ENCODE measurements around the gene ADRM1.

Gene ADRM1

GRCh38 chr20:62298577-62299249, 4.1 kb upstream of the ADRM1 start:
- DNase-seq (ENCODE audit: low spot score): no peak

GRCh38 chr20:62299666-62300236, 3.0 kb upstream of the ADRM1 start:
- no peak for DNase-seq (ENCODE audit: low spot score)

DNA sequence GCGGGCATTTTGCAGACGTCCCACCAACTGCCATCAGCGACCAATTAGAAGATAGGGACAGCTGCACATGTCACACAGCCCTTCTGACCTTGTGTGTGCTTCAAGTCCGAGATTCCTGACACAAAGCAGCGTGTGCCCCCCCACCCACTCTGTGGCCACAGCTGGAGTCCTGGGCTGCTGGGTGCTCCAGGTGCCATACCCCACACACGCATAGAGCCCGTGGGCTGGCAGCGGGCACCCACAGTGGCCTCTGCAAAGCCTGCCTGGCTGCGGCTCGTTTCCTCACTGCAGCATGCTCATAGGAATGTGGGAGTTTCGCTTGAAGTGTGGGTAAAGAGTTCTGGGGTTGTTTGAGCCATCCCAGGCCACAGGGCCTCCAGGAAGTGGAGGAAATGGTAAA, 2.5 kb upstream of the ADRM1 start:
- no peak for DNase-seq (ENCODE audit: low spot score)

- no peak for DNase-seq (ENCODE audit: low spot score)
Measured at GRCh38 chr20:62301111-62301668, 1.6 kb upstream of the ADRM1 start.

DNA sequence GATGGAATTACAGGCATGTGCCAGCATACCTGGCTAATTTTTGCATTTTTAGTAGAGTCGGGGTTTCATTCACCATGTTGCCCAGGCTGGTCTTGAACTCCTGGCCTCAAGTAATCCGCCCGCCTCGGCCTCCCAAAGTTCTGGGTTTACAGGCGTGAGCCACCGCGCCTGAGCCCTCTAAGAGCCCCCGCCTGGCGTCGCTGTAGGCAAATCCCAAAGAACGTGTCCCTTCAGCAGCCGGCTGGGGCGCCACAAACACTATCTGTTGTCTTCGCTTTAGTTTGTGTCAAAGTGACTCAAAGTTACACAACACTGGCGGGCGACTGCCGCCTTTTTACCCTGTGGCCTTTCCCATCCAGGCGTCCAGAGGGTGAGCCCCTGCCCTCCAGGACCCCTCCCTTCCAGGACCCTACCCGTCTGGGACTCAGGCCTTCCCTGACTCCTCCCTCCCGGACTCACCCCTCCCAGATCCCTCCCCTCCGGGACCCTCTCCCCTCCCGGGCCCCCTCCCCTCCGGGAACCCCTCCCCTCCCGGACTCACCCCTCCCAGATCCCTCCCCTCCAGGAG, 940 bp upstream of the ADRM1 start:
- peak; percentile 99 for DNase-seq (ENCODE audit: low spot score)

GRCh38 chr20:62303062-62303339, 204 bp downstream of the ADRM1 start:
- DNase-seq (ENCODE audit: low spot score): no peak

DNA sequence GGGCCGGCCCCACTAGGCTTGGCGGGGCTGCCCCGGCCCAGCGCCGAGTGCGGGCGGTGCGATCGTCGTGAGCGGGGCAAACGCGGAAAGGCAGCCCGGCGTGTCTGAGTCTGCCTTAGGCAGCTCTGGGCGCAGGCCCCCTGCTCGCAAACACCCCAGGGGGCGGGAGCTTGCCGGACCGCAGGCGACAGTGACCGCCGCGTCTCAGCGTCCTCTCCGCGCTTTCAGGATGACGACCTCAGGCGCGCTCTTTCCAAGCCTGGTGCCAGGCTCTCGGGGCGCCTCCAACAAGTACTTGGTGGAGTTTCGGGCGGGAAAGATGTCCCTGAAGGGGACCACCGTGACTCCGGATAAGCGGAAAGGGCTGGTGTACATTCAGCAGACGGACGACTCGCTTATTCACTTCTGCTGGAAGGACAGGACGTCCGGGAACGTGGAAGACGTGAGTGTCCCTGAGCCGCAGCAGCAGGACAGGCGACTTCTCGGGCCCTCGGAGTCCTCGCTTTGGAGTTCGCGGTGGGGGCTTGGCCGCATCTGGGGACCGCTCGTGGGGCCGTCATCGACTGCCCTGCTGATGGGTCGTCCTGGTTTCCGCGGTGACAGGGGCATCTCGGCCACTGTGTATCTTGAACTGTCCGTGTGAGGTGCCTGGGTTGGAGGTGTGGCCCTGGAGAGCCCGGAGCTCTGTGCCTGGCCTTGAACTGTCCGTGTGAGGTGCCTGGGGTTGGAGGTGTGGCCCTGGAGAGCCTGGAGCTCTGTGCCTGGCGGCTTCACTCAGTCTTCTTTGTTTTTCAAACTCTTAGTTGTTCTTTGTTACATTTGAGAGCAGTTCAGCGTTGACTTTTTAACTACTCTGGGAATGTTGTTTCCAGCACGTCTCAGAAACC, 786 bp downstream of the ADRM1 start:
- DNase-seq (ENCODE audit: low spot score): peak; percentile 61

- DNase-seq (ENCODE audit: low spot score): no peak
Measured at GRCh38 chr20:62304331-62305148, 1.7 kb downstream of the ADRM1 start.

GRCh38 chr20:62305149-62305764, 2.5 kb downstream of the ADRM1 start:
- DNase-seq (ENCODE audit: low spot score): peak; percentile 66

- DNase-seq (ENCODE audit: low spot score): no peak
Measured at GRCh38 chr20:62305765-62306413, 3.1 kb downstream of the ADRM1 start.

GRCh38 chr20:62306414-62307187, 3.8 kb downstream of the ADRM1 start:
- DNase-seq (ENCODE audit: low spot score): no peak

GRCh38 chr20:62307226-62308101, 4.7 kb downstream of the ADRM1 start:
- DNase-seq (ENCODE audit: low spot score): no peak

GRCh38 chr20:62308102-62308822, 5.5 kb downstream of the ADRM1 start:
- no peak for DNase-seq (ENCODE audit: low spot score)

DNA sequence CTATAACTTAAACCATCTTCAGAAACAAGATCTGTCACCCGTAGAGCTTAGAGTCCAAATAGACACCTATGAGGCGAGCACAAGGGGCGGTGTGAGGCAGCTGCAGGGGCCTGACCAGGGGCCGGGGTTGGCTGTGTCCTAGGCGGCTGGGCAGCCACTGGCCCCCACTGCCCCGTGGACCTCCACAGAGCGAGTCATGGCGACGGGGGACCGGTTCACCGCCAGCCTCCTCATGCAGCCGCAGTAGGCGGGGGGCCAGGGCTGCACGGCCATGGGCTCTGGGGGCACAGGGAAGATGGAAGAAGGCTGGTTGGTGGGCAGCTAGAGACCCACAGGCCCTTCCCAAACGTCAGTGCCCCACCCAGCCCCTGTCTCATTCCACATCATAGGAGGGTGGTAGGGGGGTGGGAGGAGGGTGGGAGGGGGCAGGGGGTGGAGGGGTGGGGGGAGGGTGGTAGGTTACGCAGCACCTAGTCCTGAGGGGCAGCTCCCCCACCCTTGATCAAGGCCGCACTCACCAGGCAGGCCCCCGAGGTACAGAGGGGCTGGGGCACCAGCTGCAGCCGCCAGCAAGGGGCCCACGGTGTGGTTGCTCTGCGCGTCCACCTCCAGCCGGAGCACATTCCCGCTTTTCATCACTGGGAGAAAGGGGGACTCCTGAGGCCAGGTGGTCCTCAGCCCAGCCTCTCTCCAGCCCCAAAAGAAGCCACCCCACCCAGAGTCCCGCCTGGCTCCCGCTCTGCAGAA, 6.6 kb downstream of the ADRM1 start:
- DNase-seq (ENCODE audit: low spot score): no peak

DNA sequence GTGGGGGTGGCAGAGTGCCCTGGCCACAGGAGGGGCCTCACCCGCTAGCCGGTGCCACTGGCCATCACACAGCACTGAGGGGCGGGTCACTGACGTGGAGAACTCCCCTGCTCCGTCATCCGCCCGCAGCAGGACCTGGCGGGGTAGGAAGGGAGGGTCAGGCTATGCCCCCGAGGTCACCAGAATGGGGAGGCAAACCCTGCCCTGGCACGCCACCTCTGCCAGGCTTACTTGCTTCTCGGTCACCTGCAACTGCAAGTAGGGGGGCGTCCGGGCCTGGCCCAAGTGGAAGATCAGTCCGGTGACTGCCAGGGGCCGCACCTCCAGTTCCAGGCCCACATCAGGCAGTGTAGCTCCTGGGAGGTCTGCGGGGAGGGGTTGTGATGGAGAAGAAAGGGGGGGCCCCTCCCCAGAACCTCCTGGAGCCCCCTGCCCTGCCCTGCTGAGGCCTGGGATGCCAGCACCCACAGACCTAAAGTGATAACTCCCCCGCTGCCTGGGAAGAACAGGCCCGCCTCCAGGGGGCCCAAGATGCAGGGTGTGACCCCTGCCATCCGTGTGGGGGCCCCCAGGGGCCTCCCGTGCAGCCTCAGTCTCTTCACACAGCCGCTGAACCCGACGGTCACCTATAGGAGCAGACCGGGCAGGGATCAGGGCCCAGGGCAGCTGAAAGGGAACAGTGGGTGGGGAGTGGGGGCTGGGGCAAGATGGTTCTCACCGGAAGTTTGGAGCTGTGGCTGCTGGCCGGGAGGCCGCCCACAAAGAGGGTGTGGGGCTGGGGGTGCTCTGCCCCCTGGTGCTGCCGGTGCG, 7.4 kb downstream of the ADRM1 start:
- no peak for DNase-seq (ENCODE audit: low spot score)

DNA sequence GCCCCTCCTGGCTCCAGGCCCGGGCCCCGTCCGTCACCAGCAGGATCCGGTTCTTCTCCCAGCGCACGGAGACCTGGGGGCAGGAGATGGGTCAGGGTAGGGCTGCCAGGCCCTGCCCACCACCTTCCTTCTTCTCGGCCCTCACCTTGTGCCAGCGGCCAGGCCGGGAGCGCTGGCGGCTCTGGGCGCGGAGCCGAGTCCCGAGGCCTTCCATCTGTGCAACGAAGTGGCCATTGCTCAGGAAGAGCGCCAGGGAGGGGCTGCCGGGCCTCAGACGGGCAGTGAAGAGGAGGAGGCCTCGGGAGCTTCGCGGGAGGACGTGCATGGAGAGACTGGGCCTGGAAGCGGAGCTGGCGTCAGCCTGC, 7.9 kb downstream of the ADRM1 start:
- DNase-seq (ENCODE audit: low spot score): no peak

- no peak for DNase-seq (ENCODE audit: low spot score)
Measured at GRCh38 chr20:62311150-62311549, 8.4 kb downstream of the ADRM1 start.

Measured in SW480 (cell line).